Fibroblast of lung (primary cell): ENCODE results near the gene GTPBP2. TPM values are rescaled to one million over a fixed set of nuclear protein-coding genes. Genes with fewer than 3 reads are reported as not detected.

Experiments
- DNase-seq, 2 donors: peaks; one replicate each; pipeline versions ENCODE4 v3.0.0 to v3.0.0-alpha.2; 2010; ENCODE audit warnings: low read depth in 2 of 2
- H2AFZ ChIP-seq: 2 replicates; pipeline ENCODE4 v1.5.1; 2012; ENCODE audit warnings: low read length, control low read depth, inconsistent platforms
- H3K27ac ChIP-seq: 2 replicates; pipeline ENCODE4 v1.5.1; 2011; ENCODE audit warnings: low read length, control low read depth; ENCODE audit not compliant: insufficient read depth
- H3K27me3 ChIP-seq: 2 replicates; pipeline ENCODE4 v1.5.1; 2011; ENCODE audit warnings: mild to moderate bottlenecking, low read length; ENCODE audit not compliant: control insufficient read depth, insufficient read depth
- H3K36me3 ChIP-seq: 2 replicates; pipeline ENCODE4 v1.5.1; 2011; ENCODE audit warnings: low read length; ENCODE audit not compliant: control insufficient read depth, insufficient read depth
- H3K4me1 ChIP-seq: 2 replicates; pipeline ENCODE4 v1.5.1; 2011; ENCODE audit warnings: low read length; ENCODE audit not compliant: control insufficient read depth, insufficient read depth; ENCODE audit errors: extremely low read depth
- H3K4me2 ChIP-seq: 2 replicates; pipeline ENCODE4 v1.5.1; 2011; ENCODE audit warnings: low read length, control low read depth; ENCODE audit not compliant: insufficient read depth; ENCODE audit errors: extremely low read depth
- H3K4me3 ChIP-seq, 4 experiments: fragments of 200-600 bp in 1 of 4; sonication (generic) in 1 of 4; replicated peaks in 1 of 4; 2 replicates each; pipeline ENCODE4 v1.5.1; 2011 to 2016; ENCODE audit warnings: low read length in 4 of 4, low read depth in 3 of 4, mild to moderate bottlenecking in 3 of 4, control low read depth in 2 of 4, inconsistent platforms in 1 of 4, mixed read lengths in 1 of 4; ENCODE audit not compliant: insufficient read depth in 1 of 4; ENCODE audit errors: control extremely low read depth in 1 of 4
- H3K79me2 ChIP-seq: 2 replicates; pipeline ENCODE4 v1.5.1; 2012; ENCODE audit warnings: mild to moderate bottlenecking, low read length, inconsistent platforms; ENCODE audit not compliant: control insufficient read depth, insufficient read depth
- H3K9ac ChIP-seq: 2 replicates; pipeline ENCODE4 v1.5.1; 2011; ENCODE audit warnings: mild to moderate bottlenecking, low read length, control low read depth; ENCODE audit not compliant: insufficient read depth
- H3K9me3 ChIP-seq: 2 replicates; pipeline ENCODE4 v1.5.1; 2012; ENCODE audit warnings: low read depth, low read length; ENCODE audit not compliant: control insufficient read depth, insufficient read depth
- H4K20me1 ChIP-seq: 2 replicates; pipeline ENCODE4 v1.5.1; 2011; ENCODE audit warnings: low read length; ENCODE audit not compliant: control insufficient read depth, insufficient read depth; ENCODE audit errors: extremely low read depth
- CTCF ChIP-seq, 2 donors: IDR thresholded peaks in 1 of 2; conservative IDR thresholded peaks in 1 of 2; 1 replicate in 1 of 2; 2 replicates in 1 of 2; pipeline ENCODE4 v1.5.1; 2011 to 2012; ENCODE audit warnings: low read length in 2 of 2, control low read depth in 1 of 2, inconsistent platforms in 1 of 2, low read depth in 1 of 2, mild to moderate bottlenecking in 1 of 2
- EZH2 ChIP-seq: IDR thresholded peaks from 2 replicates; pipeline ENCODE4 v1.5.1; 2012; ENCODE audit warnings: low read length, control low read depth, mild to moderate bottlenecking; ENCODE audit errors: missing control alignments
- polyA minus RNA-seq: library from RNA; depleted of rRNA, polyadenylated mRNA; stranded (reverse); fragments of >200 nt; gene quantifications from 2 replicates; pipeline ENCODE4 v1.2.3, GENCODE V29; 2011; ENCODE audit warnings: low replicate concordance
- polyA plus RNA-seq, 2 donors: library from polyadenylated mRNA; depleted of rRNA in 1 of 2; stranded (reverse) in 1 of 2; unstranded in 1 of 2; fragments of >200 nt; gene quantifications; 2 replicates each; pipeline ENCODE4 v1.2.1, GENCODE V29; 2011 to 2012; ENCODE audit warnings: missing spikeins in 1 of 2
- total RNA-seq: library from RNA; depleted of rRNA; stranded (reverse); fragments of >200 nt; gene quantifications from 2 replicates; pipeline ENCODE4 v1.2.1, GENCODE V29; 2014

GTPBP2 gene, protein sequence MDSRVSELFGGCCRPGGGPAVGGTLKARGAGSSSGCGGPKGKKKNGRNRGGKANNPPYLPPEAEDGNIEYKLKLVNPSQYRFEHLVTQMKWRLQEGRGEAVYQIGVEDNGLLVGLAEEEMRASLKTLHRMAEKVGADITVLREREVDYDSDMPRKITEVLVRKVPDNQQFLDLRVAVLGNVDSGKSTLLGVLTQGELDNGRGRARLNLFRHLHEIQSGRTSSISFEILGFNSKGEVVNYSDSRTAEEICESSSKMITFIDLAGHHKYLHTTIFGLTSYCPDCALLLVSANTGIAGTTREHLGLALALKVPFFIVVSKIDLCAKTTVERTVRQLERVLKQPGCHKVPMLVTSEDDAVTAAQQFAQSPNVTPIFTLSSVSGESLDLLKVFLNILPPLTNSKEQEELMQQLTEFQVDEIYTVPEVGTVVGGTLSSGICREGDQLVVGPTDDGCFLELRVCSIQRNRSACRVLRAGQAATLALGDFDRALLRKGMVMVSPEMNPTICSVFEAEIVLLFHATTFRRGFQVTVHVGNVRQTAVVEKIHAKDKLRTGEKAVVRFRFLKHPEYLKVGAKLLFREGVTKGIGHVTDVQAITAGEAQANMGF
- total RNA-seq (111 and 174 TPM in 2 replicates), polyA plus RNA-seq (44.4 and 45.2 TPM in 2 replicates), polyA minus RNA-seq (67.5 and 82.0 TPM in 2 replicates)
- 31.0 and 33.4 TPM in 2 replicates for polyA plus RNA-seq (2012)

DNA sequence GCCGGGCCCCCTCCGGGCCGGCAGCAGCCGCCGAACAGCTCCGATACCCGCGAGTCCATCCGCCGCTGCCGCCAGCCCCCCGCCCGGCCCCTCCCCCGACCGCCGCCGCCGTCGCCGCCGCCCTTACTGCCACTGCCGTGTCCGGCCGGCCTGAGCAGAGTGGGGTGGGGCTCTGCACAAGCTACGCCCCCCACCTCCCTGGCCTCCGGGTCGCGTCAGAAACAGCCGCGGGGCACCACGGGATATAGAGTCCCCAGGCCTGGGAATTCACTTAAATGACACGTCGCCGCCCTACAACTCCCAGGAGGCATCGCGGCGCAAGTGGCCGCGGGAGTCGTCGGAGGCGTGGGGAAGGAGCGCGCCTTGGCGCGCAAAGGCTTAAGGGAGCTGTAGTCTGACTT lies at the start of gene GTPBP2:
TSS of gene GTPBP2 (minus strand) at position 161 of the 401 bp plus-strand sequence. CDS start at position 59, 102 bp downstream.
- Histone ChIP-seq H3K79me2 (peaks cover 29% of the 10 kb centered on the region), H2AFZ (peak within 1 kb of the TSS; percentile 58), H3K4me3 (peak within 1 kb of the TSS; percentile 80 to 99 (median 86)), H3K4me1 (peaks cover 14% of the 10 kb centered on the region), H3K36me3 (peaks cover 17% of the 10 kb centered on the region), H3K27ac (peak within 1 kb of the TSS; percentile 92), H4K20me1 (no peaks in the 10 kb centered on the region), H3K4me2 (peak within 1 kb of the TSS; percentile 96), H3K9me3 (no peaks in the 10 kb centered on the region), H3K9ac (peak within 1 kb of the TSS; percentile 87), H3K27me3 (no peaks in the 10 kb centered on the region)
- DNase-seq: peak; percentile 99
- no peak for TF ChIP-seq CTCF (conservative IDR thresholded peaks at IDR 0.05 in 1 of 2, IDR thresholded peaks at IDR 0.05 in 1 of 2; ENCODE audit: low read depth in 1 of 2, low read length in 2 of 2)

DNA sequence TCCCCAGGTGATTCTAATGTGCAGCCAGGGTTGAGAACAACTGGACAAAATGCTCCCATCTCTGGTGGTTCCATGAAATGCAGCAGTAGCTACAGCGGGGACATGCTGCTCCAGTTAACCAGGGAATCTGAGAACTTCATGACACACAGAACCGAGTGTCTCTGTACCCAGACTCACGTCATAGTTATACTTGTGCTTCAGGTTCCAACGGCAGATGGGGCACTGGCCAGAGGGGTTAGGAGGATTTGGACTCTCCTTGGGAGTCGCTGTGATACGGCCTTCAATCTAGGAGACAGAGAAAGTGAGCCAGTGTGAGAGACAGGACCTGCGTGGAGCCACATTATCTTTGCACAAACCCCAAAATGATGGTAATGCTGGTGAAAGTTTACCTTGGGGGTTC lies 49.3 kb upstream of the GTPBP2 start:
- Histone ChIP-seq H3K79me2 (peaks cover 12% of the 10 kb centered on the region), H3K4me2 (no peak overlapping the region), H4K20me1 (no peaks in the 10 kb centered on the region), H3K9me3 (no peaks in the 10 kb centered on the region), H3K36me3 (peaks cover 21% of the 10 kb centered on the region), H3K27me3 (no peaks in the 10 kb centered on the region), H3K4me3 (no peak overlapping the region), H3K9ac (no peak overlapping the region), H3K4me1 (peaks cover 6% of the 10 kb centered on the region), H3K27ac (no peak overlapping the region), H2AFZ (no peak overlapping the region)
- DNase-seq: no peak
- no peak for TF ChIP-seq EZH2
- no peak for TF ChIP-seq CTCF (conservative IDR thresholded peaks at IDR 0.05 in 1 of 2, IDR thresholded peaks at IDR 0.05 in 1 of 2; ENCODE audit: low read depth in 1 of 2, low read length in 2 of 2)

GRCh38 chr6:43677759-43678158 lies 48.7 kb upstream of the GTPBP2 start:
- Histone ChIP-seq H2AFZ (no peak overlapping the region), H3K4me2 (no peak overlapping the region), H3K27me3 (no peaks in the 10 kb centered on the region), H3K79me2 (peaks cover 7% of the 10 kb centered on the region), H3K9ac (no peak overlapping the region), H4K20me1 (no peaks in the 10 kb centered on the region), H3K4me1 (peaks cover 8% of the 10 kb centered on the region), H3K36me3 (peaks cover 21% of the 10 kb centered on the region), H3K4me3 (no peak overlapping the region), H3K27ac (no peak overlapping the region), H3K9me3 (no peaks in the 10 kb centered on the region)
- TF ChIP-seq EZH2: no peak
- TF ChIP-seq CTCF (conservative IDR thresholded peaks at IDR 0.05 in 1 of 2, IDR thresholded peaks at IDR 0.05 in 1 of 2; ENCODE audit: low read depth in 1 of 2, low read length in 2 of 2): no peak
- DNase-seq: no peak
